ENCODE results near the gene NTSR1. TPM values are rescaled to one million over a fixed set of nuclear protein-coding genes. Genes with fewer than 3 reads are reported as not detected.

Gene NTSR1
- total RNA-seq, 1 experiment from 2014 or later: 15.9 TPM

GRCh38 chr20:62759981-62760431 is 51.4 kb downstream of the NTSR1 start:
- BruUV-seq (replicated peaks): no TSS peak

GRCh38 chr20:62760471-62760855 is 51.8 kb downstream of the NTSR1 start:
- ChIA-PET CTCF (no interaction called here), POLR2A (ENCODE audit: low non-redundant PET) (no interaction called here)
- Histone ChIP-seq H3K9me3 (ENCODE audit: low read depth, low read length, poor library complexity, severe bottlenecking) (no peaks in the 10 kb centered on the region), H3K4me3 (ENCODE audit: low read depth, low read length, poor library complexity, severe bottlenecking) (no peak overlapping the region), H3K4me1 (ENCODE audit: insufficient read depth, low read length, poor library complexity, severe bottlenecking) (peaks cover 19% of the 10 kb centered on the region), H3K27me3 (replicated peaks; ENCODE audit: insufficient read depth, low read depth, low read length, poor library complexity) (no peaks in the 10 kb centered on the region), H3K36me3 (ENCODE audit: insufficient read depth, low read length, poor library complexity, severe bottlenecking) (peaks cover 9% of the 10 kb centered on the region), H3K27ac (ENCODE audit: low read depth, low read length, poor library complexity, severe bottlenecking) (peak overlapping the region; percentile 78)
- BruUV-seq (replicated peaks): no TSS peak
- TF ChIP-seq CTCF (conservative IDR thresholded peaks at IDR 0.05; ENCODE audit: low read depth, low read length): no peak
- no peak for TF ChIP-seq EZH2 (IDR thresholded peaks at IDR 0.05; ENCODE audit: borderline replicate concordance, low read depth, low read length, poor library complexity, severe bottlenecking)
- intact Hi-C loops (cut with micrococcal nuclease; ENCODE audit: unreplicated experiment): no loop called here
- no peak for DNase-seq (ENCODE audit: low spot score)

More at GRCh38 chr20:62759981-62760431, 51.4 kb downstream of the NTSR1 start:
- ChIA-PET CTCF (no interaction called here), POLR2A (ENCODE audit: low non-redundant PET) (no interaction called here)
- DNase-seq (ENCODE audit: low spot score): no peak
- peaks cover 19% of the 10 kb centered on the region for H3K4me1 ChIP-seq (ENCODE audit: insufficient read depth, low read length, poor library complexity, severe bottlenecking)
- no peak overlapping the region for H3K27ac ChIP-seq (ENCODE audit: low read depth, low read length, poor library complexity, severe bottlenecking)
- intact Hi-C loops (cut with micrococcal nuclease; ENCODE audit: unreplicated experiment): no loop called here
- H3K27me3 ChIP-seq (replicated peaks; ENCODE audit: insufficient read depth, low read depth, low read length, poor library complexity): no peaks in the 10 kb centered on the region
- peaks cover 8% of the 10 kb centered on the region for H3K36me3 ChIP-seq (ENCODE audit: insufficient read depth, low read length, poor library complexity, severe bottlenecking)
- H3K9me3 ChIP-seq (ENCODE audit: low read depth, low read length, poor library complexity, severe bottlenecking): no peaks in the 10 kb centered on the region
- TF ChIP-seq EZH2 (IDR thresholded peaks at IDR 0.05; ENCODE audit: borderline replicate concordance, low read depth, low read length, poor library complexity, severe bottlenecking) (no peak), CTCF (conservative IDR thresholded peaks at IDR 0.05; ENCODE audit: low read depth, low read length) (no peak)
- H3K4me3 ChIP-seq (ENCODE audit: low read depth, low read length, poor library complexity, severe bottlenecking): no peak overlapping the region

- peaks cover 19% of the 10 kb centered on the region for H3K4me1 ChIP-seq (ENCODE audit: insufficient read depth, low read length, poor library complexity, severe bottlenecking)
- H3K36me3 ChIP-seq (ENCODE audit: insufficient read depth, low read length, poor library complexity, severe bottlenecking): peaks cover 12% of the 10 kb centered on the region
- CTCF ChIA-PET: no interaction called here
- TF ChIP-seq CTCF (conservative IDR thresholded peaks at IDR 0.05; ENCODE audit: low read depth, low read length) (no peak), EZH2 (IDR thresholded peaks at IDR 0.05; ENCODE audit: borderline replicate concordance, low read depth, low read length, poor library complexity, severe bottlenecking) (no peak)
- intact Hi-C loops (cut with micrococcal nuclease; ENCODE audit: unreplicated experiment): no loop called here
- BruUV-seq (replicated peaks): no TSS peak
- POLR2A ChIA-PET (ENCODE audit: low non-redundant PET): no interaction called here
- peak overlapping the region; percentile 78 for H3K27ac ChIP-seq (ENCODE audit: low read depth, low read length, poor library complexity, severe bottlenecking)
- H3K27me3 ChIP-seq (replicated peaks; ENCODE audit: insufficient read depth, low read depth, low read length, poor library complexity): no peaks in the 10 kb centered on the region
- no peak overlapping the region for H3K4me3 ChIP-seq (ENCODE audit: low read depth, low read length, poor library complexity, severe bottlenecking)
- H3K9me3 ChIP-seq (ENCODE audit: low read depth, low read length, poor library complexity, severe bottlenecking): no peaks in the 10 kb centered on the region
- no peak for DNase-seq (ENCODE audit: low spot score)
Measured at GRCh38 chr20:62760856-62761758, 52.5 kb downstream of the NTSR1 start.
